Brain microvascular endothelial cell (primary cell): Measurements from ENCODE around the gene RIMBP2.

Experiments used
- DNase-seq: peaks from one replicate; pipeline ENCODE4 v3.0.0-alpha.2; 2020
- H3K27ac ChIP-seq: fragments of 250-450 bp; sonication (Bioruptor Pico); 2 replicates; pipeline ENCODE4 v1.5.1; 2020; ENCODE audit warnings: mild to moderate bottlenecking, moderate library complexity
- H3K27me3 ChIP-seq: fragments of 250-450 bp; sonication (Bioruptor Pico); replicated peaks from 2 replicates; pipeline ENCODE4 v1.5.1; 2020; ENCODE audit warnings: mild to moderate bottlenecking
- H3K36me3 ChIP-seq: fragments of 250-450 bp; sonication (Bioruptor Pico); replicated peaks from 2 replicates; pipeline ENCODE4 v1.5.1; 2020; ENCODE audit warnings: mild to moderate bottlenecking
- H3K4me3 ChIP-seq: 2 replicates; pipeline ENCODE4 v1.5.1; 2011; ENCODE audit warnings: low read depth, mild to moderate bottlenecking, control low read depth, low read length, moderate library complexity
- in situ Hi-C: cut with HindIII; loops from 2 replicates; pipeline ENCODE4 v1.10.0; 2017; ENCODE audit warnings: low sequenced_read_pairs, low pct_ligation_motif_present
- TF ChIP-seq, protein P1 (sequence below): IDR thresholded peaks from 2 replicates; pipeline ENCODE4 v1.5.1; 2011; ENCODE audit warnings: low read depth, mild to moderate bottlenecking, moderate library complexity, low read length, control low read depth, inconsistent platforms; ENCODE audit errors: missing control alignments

RIMBP2 gene

GRCh38 chr12:130427381-130427887 lies 288.7 kb downstream of the RIMBP2 start:
- TF ChIP-seq, protein P1, sequence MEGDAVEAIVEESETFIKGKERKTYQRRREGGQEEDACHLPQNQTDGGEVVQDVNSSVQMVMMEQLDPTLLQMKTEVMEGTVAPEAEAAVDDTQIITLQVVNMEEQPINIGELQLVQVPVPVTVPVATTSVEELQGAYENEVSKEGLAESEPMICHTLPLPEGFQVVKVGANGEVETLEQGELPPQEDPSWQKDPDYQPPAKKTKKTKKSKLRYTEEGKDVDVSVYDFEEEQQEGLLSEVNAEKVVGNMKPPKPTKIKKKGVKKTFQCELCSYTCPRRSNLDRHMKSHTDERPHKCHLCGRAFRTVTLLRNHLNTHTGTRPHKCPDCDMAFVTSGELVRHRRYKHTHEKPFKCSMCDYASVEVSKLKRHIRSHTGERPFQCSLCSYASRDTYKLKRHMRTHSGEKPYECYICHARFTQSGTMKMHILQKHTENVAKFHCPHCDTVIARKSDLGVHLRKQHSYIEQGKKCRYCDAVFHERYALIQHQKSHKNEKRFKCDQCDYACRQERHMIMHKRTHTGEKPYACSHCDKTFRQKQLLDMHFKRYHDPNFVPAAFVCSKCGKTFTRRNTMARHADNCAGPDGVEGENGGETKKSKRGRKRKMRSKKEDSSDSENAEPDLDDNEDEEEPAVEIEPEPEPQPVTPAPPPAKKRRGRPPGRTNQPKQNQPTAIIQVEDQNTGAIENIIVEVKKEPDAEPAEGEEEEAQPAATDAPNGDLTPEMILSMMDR = no peak
- Histone ChIP-seq H3K27me3 (no peaks in the 10 kb centered on the region), H3K4me3 (no peak overlapping the region), H3K36me3 (no peaks in the 10 kb centered on the region), H3K27ac (no peak overlapping the region)
- in situ Hi-C loops = no loop called here
- no peak for DNase-seq

- in situ Hi-C loops = no loop called here
- TF ChIP-seq, protein P1 = no peak
- DNase-seq = no peak
- Histone ChIP-seq H3K36me3 (no peaks in the 10 kb centered on the region), H3K4me3 (no peak overlapping the region), H3K27ac (no peak overlapping the region), H3K27me3 (no peaks in the 10 kb centered on the region)
Observed at GRCh38 chr12:130425698-130426245, 290.3 kb downstream of the RIMBP2 start.

GRCh38 chr12:130424858-130425697 lies 291.0 kb downstream of the RIMBP2 start:
- no peak for DNase-seq
- Histone ChIP-seq H3K27ac (no peak overlapping the region), H3K4me3 (no peak overlapping the region), H3K27me3 (no peaks in the 10 kb centered on the region), H3K36me3 (no peaks in the 10 kb centered on the region)
- in situ Hi-C loops = no loop called here
- TF ChIP-seq, protein P1 = no peak

GRCh38 chr12:130423991-130424857 lies 291.9 kb downstream of the RIMBP2 start:
- Histone ChIP-seq H3K36me3 (no peaks in the 10 kb centered on the region), H3K4me3 (no peak overlapping the region), H3K27me3 (no peaks in the 10 kb centered on the region), H3K27ac (no peak overlapping the region)
- in situ Hi-C loops = no loop called here
- TF ChIP-seq, protein P1 = no peak
- no peak for DNase-seq

- H3K27ac ChIP-seq = no peak overlapping the region
- no peak for DNase-seq
- TF ChIP-seq, protein P1 = no peak
- H3K27me3 ChIP-seq = no peaks in the 10 kb centered on the region
- no peaks in the 10 kb centered on the region for H3K36me3 ChIP-seq
- no peak overlapping the region for H3K4me3 ChIP-seq
- in situ Hi-C loops = no loop called here
Observed at GRCh38 chr12:130423136-130423535, 293.0 kb downstream of the RIMBP2 start.
